Mucosa of gallbladder (tissue), 1 donor: ENCODE measurements around the gene FAT2. TPM values are rescaled to one million over a fixed set of nuclear protein-coding genes. Genes with fewer than 3 reads are reported as not detected.
"Not testable (repeated sequence)": the region's sequence is repeated elsewhere in the genome, so short reads cannot be mapped to it uniquely, and the experiment has no call there.

Experiments used
- DNase-seq: peaks from one replicate; pipeline ENCODE4 v3.0.0-alpha.2; 2020; ENCODE audit warnings: low spot score
- total RNA-seq: library from RNA; stranded (reverse); gene quantifications from one replicate; pipeline ENCODE4 v1.2.1, GENCODE V29; 2021
- donor health status: DM: no; HTN: no; CAD: no.

The FAT2 gene
- total RNA-seq, 1 donor from 2014 or later, result 0.03 TPM

GRCh38 chr5:151614565-151614964 is 23.4 kb upstream of the FAT2 start:
- DNase-seq, result no peak

- no peak for DNase-seq
Observed at GRCh38 chr5:151612689-151613427, 21.7 kb upstream of the FAT2 start.

GRCh38 chr5:151611127-151611775 is 20.1 kb upstream of the FAT2 start:
- DNase-seq, result no peak

DNA sequence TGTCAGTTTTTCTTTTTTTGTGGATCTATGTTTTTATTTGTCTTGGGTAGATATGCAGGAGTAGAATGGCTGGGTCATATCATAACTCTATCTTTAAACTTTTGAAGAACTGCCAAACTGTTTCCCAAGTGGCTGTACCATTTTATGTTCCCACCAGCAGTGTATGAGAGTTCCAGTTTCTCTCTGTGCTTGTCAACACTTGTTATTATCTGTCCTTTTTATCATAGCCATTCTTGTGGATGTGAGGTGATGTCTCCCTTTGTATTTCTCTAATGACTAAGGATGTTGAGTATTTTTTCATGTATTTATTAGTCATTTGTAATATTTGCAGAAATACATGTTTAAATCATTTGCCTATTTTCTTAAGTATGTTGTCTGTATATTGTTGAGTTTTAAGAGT is 17.4 kb upstream of the FAT2 start:
- DNase-seq, result no peak

- no peak for DNase-seq
Observed at GRCh38 chr5:151607304-151607703, 16.2 kb upstream of the FAT2 start.

DNA sequence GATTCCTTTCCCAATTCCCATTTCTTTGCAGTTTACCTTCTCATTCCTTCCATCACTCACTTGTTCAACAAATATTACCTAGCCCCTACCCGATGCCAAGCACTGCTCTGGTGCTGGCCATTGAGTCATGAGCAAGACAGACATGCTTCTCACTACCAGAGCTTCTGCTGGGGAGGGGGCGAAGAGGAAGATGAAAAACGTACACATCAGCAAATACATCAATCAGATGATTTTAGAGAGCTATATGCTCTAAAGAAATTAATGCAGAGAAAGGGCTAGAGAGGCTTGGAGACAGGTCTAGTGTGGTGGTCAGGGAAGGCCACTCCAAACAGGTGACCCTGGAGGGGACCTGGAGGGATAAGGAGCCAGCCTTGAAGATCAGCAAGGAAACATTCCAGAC is 14.4 kb upstream of the FAT2 start:
- no peak for DNase-seq

- DNase-seq, result no peak
Observed at GRCh38 chr5:151602806-151603205, 11.7 kb upstream of the FAT2 start.

DNA sequence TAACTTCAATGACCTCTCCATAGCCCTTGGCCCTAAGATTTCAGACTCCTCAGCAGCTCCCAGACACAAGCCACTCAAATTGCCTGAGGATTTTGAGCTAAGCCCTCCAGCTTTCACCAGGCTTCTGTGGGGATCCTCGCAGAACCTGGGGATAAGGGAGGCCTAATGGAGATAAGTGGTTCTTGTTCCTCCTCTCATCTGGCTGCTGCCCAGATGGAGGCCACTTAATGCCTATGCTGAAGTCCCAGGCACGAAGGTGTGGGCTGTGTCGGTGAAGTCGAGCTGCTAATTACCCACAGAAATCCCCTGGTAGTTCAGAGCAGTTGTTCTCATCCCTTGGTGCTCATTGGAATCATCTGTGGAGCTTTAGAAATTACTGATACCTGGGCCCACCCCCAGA is 10.3 kb upstream of the FAT2 start:
- no peak for DNase-seq

DNA sequence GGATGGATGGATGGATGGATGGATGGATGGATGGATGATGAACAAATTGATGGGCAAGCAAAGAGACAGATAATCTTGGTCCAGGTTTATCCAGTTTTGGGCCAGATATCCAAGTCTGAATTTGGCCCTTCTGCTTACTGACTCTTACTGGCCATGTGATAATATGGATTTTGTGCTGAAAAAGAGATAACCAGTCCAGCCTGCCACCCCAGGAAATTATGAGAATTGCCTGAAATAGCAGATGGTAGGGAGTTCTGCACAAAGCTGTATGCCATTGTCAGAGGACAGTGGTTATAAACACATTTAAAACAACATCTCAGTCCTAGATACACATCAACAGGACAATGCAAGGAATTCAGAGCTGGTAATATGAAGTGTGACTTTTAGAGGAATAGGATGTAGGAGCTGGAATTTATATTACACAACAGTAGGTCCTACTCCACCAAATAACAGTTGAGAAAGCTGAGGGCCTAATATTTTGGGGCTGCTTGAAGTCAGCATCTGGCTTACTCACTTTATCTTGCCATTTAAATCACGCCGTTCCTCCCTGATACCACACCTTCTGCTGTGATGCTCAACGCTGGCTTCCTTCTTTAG is 9.0 kb upstream of the FAT2 start:
- no peak for DNase-seq

GRCh38 chr5:151598984-151599383 is 7.9 kb upstream of the FAT2 start:
- DNase-seq, result no peak

GRCh38 chr5:151598549-151598948 is 7.4 kb upstream of the FAT2 start:
- DNase-seq, result no peak

DNA sequence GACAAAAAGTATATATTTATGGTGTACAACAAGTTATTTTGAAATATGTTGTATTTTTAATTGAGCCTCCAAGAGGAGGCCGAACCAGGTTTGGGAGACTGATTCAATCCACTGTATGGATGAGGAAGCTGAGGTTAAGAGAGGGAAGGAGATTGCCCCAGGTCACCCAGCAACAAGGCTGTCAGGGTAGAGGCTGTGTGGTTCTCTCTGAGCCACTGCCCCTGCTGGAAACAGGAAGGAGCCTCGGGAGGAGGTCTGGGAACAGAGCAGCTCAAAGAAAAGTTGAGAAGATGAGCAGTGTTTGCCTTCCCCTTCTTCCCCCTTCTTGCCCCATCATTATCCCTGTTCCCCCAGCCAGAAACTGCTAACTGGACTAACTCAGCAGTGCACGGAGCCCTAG is 6.6 kb upstream of the FAT2 start:
- DNase-seq, result no peak

- no peak for DNase-seq
Observed at GRCh38 chr5:151596828-151597539, 5.9 kb upstream of the FAT2 start.

DNA sequence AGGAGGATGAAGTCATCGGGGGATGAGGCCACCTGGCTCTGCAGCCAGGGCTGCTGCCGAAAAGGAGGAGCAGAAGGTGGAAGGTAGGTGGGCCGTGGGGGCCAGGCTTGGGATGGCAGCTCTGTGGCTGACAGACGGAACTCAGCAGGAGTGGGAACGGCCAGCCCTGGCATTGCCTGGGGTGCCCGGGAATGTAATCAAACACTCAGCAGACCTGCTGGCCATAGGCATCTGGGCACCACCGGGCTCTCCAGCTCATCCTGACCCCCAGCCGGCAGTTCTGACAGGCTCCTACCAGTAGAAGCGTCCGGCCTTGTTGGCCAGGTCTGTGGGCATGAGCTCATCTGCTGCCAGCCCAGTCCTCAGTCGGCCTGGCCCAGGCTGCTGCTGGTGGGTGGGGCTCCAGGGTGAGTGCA is 4.3 kb upstream of the FAT2 start:
- DNase-seq, result peak; percentile 25

DNA sequence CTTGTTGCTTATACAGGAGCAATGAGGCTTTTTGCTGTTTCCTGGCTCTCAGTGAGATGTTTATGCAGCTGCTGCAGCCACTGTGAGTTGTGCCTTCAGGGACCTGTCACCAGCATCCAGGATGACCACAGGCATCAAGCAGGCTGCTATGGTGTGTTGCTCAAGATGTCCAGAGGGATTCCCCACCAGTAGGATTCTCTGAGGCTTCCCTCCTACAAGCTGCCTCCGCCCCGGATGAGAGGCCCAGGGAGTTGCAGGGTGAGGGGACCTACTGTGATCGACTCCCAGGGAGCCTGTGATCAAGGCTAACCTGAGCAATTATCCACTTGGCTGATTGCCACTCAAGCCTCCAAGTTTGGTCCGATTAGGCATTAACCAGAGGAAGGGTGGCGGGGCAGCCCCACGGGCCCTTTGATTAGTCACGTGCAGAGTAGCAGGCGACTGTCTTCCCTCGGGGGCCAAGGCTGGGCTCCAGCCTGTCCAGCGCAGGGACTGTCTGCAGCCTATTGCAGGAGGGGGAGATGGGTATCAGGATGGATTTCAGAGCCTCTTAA is 1.8 kb upstream of the FAT2 start:
- DNase-seq, result peak; percentile 52

DNA sequence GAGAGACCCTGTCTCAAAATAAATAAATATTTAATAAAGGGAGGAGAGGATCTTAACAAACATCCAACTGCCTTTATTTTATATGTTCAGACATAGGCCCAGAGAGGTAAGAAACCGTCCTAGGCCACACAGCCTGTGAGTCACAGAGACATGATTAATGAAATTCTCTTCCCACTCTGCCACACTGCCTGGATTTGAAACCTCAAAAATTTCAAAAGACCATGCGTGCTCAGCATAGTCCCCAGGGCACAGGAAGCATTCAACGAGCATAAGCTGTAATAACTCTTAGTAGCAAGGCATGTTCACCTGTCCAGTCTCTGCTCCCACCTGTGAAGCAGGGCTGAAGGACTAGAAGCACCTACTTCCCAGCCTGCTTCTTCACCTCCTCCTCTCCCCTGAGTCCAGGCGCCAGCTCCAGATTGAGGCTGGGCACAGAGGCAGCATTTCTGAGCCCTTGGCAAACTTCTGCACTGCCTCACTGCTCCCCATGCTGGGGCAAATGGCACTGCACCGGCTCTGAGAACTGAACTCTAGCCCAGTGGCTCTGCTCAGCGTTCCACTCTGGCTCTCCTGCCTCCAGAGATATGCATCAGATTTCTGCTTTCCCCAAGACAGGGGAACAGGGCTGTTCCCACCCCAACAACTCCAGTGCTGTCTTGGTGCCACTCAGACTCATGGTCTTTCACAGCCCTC is 1.1 kb downstream of the FAT2 start:
- no peak for DNase-seq

DNA sequence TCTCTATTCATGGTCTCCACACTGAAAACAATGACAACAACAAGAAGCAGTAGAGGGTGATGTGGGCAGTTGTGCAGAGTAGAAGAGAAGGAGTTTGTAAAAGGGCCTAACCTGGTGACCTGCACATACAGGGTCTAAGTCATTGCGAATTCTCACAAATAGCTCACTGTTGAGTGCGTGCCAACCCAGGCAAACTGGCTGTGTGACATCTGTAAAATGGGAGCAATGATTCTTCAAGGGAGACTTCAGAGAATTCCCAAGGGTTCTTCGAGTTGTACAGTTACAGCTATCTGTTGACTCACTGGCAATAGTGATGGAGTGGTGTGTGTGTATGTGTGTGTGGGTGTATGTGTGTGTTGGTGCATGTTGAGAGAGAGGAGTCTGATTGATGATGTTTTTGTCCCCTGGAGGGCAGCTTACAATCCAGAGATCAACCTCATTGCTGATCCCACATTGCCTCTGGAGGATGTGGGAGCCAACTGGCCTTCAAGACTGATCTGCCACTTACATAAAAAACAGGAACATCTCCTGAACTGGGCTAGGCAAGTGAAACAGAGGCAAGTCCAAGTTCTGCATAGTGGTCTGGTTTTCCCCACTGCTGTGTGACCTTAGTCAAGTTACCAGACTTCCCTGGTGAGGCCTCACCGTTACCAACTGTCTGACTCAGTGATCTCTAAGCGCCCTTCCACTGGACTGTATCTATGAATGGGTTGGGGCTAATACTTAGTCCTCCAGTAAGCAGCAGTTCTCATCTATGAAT is 3.2 kb downstream of the FAT2 start:
- DNase-seq, result no peak

DNA sequence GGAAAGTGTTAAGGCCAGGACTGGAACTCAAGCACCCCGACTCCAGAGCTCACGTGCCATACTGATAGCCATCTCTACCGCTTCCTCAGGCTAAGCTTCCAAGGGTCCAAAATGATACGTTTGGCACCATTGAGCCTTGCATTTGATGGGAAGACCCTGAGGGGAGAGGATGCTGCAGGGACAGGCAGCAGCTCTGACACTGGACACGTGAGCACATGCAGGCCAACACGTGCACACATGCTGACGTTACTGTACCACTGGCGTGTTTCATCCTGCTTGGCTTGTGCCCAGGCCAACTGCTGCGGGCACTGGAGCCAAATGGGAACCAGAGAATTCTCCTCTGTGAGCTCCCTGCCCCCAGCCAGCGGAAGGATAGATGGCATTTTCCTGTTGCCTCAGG is 5.2 kb downstream of the FAT2 start:
- DNase-seq, result peak; percentile 28

DNA sequence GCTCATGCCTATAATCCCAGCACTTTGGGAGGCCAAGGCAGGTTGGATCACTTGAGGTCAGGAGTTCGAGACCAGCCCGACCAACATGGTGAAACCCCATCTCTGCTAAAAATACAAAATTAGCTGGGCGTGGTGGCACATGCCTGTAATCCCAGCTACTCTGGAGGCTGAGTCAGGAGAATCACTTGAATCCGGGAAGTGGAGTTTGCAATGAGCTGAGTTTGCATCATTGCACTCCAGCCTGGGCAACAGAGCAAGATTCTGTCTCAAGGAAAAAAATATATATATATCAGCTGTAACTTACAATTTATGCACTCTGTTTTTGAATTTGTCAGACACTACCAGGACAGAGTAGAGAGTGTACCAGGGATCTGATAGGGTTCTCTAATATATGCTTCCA is 5.8 kb downstream of the FAT2 start:
- DNase-seq, result not testable (repeated sequence)

GRCh38 chr5:151584057-151584937 is 6.8 kb downstream of the FAT2 start:
- no peak for DNase-seq
